NCI-H2081 treated with DMSO at 0.1 percent for 48 hours (cell line): ENCODE data around the gene RGS7.
"Not testable (repeated sequence)": the region's sequence is repeated elsewhere in the genome, so short reads cannot be mapped to it uniquely, and the experiment has no call there.

Source experiments
- DNase-seq: peaks from one replicate; lab custom pipeline; 2025; lab: John Stamatoyannopoulos, UW

RGS7 gene

DNA sequence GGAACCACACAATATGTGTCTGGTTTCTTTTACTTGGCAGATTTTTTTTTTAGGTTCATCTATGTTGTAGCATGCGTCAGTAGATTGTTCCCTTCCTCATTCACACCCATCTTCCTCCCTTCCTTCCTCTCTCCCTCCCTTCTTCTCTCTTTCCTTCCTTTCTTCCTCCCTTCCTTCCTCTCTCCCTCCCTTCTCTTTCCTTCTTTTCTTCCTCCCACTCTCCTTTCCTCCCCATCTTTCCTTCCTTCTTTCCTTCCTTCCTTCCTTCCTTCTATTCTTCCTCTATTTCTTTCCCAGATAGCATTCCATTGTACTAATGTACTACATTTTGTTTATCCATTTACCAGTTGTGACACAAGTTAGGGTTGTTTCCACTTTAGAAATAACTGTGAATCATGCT is 218.0 kb downstream of the RGS7 start:
- no peak for DNase-seq

DNA sequence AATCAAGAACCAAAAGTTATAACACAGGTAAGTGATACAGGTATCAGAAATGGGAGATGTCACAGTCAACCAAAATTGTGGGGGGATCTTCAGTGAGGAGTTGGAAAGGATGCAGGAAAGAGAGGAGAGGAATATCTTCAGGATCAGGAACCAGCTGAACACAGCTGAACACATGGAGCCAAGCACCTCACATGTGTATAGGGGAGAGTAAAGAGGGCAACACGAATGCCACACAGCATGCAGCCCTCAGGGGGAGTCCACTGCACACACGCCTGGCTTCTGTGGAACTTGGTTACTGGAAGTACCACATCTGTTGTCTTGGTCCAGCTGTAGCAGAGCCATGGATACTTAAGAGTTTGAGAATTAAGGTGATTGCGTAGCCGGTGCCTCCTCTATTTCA is 218.8 kb downstream of the RGS7 start:
- DNase-seq, result no peak

DNA sequence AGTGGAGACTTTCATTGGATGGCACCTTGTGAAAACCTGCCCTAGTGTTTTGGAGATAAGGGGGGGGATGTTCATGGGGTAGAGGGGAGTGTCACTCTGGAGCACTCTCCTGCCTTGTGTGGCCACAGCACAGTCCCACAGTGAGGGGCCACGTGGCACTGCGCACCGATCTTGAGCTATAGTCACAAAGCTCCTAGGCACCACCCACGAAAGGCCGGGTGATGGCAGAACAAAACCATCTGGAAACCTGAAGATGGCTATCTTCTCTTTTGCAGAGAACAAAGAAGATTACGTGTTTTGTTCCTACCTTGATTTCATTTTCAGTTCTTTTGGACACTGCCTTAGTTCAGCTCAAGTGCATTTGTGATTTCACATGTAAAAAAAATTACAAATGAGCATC is 220.6 kb downstream of the RGS7 start:
- no peak for DNase-seq

DNA sequence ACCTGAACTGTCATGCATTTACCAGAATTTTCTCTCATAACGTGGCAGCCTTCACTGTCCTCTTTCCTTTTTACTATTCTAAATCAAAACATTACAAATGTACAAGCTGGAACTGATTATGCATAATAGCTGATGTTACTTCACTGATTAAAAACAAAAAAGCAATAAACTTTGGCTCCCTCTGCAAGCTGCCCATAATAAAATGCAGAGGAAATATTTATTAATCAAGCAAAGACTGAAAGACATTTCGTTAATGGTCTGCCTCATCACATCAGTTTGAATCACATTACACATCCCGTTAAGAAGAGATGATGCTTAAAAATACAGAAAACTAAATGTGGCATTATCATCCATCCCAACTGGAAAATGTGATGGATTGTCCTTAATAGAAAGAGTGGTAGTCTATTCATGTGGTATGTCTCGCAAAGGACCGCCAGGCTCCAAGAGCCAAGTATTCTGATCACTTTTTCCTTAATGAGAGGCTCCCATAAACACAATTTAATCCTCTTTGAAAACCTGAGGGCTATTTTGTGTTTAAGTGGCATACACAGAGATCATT is 225.3 kb downstream of the RGS7 start:
- no peak for DNase-seq

DNA sequence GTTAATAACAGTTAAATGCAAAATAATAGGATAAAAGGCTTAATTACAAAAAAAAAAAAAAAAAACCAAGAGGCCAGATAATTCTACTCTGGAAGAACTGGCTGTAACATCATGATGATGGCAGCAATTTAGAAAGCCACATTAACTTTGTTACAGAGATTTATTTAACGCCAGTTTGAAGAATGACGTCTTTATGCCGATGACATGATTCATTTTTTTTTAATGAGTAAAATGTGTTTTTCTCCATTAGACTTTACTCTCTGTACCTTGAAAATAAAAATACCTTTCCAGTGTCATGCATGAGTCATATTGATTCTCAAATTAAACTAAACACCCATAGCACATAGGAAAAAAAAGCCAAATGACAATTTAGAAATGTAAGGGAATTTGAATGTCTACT is 226.1 kb downstream of the RGS7 start:
- DNase-seq, result no peak

DNA sequence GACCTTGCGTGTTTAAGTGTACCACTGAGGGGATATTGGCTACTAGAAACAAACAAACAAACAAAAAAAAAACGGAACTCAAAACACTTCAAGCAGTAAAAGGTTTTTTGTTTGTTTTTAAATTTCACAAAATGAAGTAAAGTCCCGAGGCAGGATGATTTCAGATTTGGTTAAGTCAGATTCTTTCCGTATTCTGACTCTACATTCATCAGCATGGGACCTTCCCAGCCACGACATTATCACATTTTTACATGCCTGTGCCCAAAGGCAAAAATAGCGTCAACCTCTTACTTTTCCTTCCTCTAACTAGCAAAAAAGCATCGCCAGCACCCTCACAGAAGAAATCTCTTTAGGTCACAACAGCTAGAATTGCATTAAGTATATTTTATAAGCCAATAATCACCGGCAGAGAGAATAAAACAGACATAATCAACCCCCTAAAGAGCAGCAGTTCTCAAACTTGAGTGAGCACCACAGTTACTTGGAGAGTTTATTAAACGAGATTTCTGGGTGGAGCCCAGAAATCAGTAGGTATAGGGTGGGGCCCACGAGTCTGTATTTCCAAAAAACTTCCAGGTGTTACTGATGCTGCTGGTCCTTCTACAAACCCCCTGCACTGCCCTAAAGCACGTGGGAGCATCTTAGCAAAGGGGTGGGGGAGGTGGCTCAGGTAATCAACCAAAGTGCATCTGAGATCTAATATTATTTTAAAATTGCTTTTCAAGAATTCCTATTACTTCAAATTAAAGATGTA is 227.6 kb downstream of the RGS7 start:
- no peak for DNase-seq

DNA sequence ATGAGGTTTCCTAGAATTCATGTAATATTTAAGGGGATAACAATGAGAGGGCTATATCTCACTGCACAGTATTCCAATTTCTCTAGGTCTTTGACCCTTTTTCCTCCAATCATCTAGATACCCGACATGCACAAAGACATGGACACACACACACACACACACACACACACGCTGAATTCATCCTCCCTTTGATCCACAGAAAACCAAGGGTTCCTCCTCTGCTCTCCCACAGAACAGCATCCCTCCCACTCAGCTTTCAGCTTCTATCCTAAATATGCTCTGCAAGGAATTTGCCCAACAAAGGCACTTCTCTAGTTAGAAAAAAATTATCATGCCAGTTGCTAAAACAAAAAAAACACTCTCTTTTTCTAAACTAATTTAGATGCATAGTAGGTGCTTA is 231.7 kb downstream of the RGS7 start:
- no peak for DNase-seq

DNA sequence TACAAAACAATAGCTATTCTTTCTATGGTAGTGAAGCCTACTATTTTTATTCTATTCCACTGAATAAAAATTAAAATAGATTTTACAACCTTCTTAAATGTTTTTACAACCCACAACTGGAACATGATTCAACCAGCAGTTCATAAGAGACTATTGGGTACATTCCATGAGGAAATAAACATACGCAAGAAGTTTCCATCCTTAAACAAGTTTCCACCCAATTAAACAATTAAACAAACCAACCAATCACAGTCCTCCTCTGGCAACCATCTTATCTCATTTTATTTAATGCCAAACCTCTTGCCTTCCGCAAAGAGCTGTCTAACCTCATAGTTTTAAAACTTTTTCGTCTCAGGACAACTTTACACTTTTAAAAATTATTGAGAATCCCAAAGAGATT is 239.0 kb downstream of the RGS7 start:
- no peak for DNase-seq

DNA sequence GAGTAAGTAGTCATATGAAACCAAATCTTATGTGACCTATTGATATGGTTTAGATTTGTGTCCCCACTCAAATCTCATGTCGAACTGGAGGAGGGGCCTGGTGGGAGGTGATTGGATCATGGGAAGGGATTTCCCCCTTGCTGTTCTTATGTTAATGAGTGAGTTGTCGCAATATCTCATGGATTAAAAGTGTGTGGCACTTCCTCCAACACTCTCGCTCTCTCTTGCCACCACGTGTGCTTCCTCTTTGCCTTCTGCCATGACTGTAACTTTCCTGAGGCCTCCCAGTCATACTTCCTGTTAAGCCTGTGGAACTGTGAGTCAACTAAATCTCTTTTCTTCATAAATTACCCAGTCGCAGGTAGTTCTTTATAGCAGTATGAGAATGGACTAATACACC is 241.2 kb downstream of the RGS7 start:
- DNase-seq, result no peak

DNA sequence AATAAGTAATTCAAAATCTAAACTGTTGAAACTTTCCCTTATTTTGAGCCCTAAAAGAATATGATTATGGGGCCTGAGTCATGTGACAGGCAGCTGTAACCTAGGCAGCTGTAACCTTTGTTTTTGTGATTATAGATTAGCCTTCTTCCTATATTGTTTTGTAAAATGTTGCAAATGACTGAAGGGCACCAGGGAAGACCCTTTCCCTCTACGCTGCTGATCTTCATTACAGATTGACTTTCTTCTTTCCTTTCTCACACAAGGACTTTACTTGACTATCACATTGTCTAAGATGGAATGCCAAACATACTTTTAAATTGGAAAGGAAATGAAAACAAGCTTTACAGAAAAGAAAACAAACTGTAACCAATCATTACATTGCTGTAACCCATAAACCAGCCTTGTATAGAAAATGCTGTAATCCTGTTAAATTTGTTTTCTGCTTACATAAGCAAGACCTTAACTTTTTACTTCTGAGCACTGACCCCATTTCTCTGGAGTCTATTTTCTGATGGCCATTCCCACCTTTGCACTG is 242.2 kb downstream of the RGS7 start:
- no peak for DNase-seq

DNA sequence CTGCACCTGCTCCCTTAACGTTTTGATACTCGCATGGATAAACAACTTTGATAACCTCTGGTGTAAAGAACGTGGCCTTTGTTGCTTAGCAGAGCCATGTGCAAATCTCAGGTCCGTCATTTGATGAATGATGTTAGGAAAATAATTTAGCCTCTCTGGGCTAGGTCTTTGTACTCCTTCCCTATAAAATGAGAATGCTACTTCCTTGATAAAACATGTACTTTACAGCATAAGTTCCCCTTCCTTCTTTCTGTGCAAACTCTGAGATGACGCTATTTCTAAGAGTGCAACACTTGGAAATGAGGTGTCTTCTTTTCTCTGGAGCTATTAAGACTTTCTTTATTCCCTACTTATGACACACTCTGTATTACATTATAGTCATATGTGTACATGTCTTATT is 243.4 kb downstream of the RGS7 start:
- no peak for DNase-seq

DNA sequence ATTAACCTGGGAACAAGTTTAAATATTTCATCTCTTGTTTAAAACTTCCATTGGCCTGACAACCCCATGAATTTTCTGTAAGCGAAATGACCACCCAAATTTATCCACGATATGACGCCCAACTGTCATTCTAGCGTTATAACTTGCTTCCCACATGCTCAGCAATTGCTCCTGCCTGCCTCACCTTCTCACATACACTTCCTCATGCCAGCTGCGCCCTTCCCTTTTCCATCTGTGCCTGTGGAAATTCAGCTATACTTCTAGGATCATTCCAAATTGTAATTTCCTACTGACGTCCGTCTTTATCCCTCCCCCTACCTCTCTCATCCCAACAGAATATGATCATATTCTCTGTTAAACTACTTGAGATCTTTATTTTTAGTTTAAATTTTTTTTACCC is 248.0 kb downstream of the RGS7 start:
- DNase-seq, result no peak

DNA sequence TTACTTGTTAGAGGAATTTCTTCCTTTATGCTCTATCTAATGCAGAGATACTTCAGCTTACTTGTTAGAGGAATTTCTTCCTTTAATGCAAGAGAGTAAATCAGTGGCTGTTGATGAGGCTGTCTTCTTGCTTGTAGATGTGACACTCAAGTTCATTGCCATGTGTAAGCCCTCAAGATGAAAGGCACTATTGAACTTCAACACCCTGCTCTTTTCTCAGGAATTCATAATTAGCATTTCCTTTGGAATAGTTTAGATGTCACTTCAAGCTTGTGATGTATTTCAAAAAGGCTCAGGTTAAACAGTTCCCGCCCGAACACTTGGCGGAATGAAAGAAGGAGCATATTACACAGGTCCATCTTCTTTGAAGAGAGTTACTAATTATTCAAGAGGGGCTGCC is 251.9 kb downstream of the RGS7 start:
- DNase-seq, result no peak

DNA sequence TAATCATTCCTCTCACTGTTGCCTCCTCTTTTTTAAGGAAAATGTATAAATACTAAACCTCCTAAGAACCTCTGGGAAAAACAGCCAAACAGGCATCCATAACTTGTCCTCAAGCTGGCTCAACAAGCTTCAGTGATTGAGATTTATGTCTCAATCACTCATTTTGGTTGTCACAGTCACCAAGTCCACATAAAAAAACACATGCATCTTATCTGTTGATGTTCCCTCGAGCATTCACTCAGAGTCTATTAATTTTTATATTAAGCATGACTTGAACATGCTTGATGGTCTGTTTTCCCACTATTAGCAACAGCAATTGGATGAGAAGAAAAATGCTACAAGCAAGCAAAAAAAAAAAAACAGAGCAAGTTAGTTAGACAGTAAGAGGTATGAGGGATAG is 254.3 kb downstream of the RGS7 start:
- no peak for DNase-seq

DNA sequence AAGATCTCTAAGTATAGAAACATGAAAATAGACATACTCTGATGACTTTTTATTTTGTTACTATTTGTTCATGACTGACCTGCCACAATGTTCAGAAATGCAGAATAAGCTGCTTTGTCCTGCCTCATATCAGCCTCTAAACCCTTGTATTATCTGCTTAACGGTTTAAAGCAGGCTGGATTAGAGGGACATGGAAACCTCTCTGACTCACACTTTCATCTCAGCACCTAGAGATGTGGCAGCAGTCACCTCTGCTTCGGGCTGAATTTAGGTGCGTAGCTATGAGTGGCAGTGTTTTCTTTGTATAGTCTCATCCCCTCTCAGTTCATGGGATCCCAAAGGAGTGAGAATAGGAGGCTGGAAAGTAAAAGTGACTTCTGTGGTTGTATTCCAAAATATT is 255.4 kb downstream of the RGS7 start:
- DNase-seq, result no peak

DNA sequence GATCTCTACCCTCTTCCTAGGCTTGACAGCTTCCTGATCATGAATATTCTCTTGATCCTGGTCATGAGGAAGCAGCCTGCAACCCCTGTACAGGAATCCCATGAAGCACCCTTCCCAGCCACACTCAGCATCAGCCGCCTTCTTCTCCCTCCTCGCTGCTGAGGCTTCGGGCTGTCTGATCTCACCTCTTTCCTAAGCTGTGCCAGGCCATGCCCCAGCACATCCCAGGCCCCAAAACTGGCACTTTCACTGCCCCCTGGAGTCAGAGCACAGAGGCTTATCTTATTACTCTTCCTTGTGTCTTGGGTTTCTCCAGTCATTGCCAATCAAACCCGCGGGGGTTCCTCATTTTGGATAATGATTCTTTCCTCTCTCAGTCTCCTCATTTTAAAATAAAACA is 259.5 kb downstream of the RGS7 start:
- DNase-seq, result no peak

DNA sequence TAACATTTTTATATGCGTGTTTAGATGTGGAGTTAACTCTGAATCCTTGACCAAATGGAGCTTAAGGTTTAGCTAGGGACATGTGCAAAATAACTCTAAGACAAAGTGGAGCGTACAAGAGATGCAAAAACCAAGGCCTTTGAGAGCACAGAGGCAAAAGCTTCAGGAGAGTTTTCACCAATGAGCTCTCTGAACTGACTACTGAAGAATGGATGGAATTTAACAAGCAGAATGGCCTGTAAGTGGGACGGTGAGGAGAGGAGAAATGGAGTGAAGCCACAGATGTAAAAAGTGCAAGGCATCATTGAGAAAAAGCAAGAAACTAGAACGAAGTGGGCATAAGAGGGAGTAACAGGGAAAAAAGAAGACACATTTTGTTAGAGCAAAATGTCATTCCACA is 260.0 kb downstream of the RGS7 start:
- DNase-seq, result no peak

DNA sequence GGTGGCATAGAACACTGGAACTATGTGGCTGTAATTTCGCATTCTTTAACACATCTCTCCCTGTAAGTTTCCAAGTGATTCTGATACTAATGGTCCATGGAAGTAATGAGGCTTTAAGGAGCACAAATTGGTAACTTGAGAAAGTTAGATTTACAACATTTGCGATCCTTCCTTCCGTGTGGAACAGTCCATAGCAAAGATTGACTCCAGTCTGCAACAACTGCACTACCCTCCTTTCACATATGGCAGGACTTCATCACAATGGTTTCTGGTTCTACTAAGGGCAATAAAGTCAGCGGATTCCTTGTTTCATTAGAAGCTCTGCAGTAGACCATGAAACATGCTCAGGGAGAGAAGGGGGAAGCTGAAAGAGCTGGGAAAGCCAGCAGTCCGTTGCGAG is 261.2 kb downstream of the RGS7 start:
- no peak for DNase-seq

DNA sequence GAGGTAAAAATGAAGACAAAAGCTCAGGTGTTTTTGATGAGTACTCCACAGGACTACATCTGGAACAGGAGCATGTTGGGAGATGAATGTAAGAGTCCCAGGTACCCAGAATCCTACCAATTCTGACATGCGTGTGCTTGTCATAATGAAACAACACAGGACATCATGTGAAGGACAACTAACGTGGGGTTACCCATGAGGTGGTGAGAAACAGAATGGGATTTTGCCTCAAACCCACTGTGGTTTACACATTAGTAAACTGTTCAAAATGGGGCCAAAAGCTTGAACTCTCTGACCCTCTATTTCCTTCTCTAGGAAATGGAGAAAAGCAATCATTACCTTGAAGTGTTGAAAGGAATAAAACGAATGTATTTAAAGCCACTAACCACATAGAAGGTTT is 266.2 kb downstream of the RGS7 start:
- DNase-seq, result no peak

DNA sequence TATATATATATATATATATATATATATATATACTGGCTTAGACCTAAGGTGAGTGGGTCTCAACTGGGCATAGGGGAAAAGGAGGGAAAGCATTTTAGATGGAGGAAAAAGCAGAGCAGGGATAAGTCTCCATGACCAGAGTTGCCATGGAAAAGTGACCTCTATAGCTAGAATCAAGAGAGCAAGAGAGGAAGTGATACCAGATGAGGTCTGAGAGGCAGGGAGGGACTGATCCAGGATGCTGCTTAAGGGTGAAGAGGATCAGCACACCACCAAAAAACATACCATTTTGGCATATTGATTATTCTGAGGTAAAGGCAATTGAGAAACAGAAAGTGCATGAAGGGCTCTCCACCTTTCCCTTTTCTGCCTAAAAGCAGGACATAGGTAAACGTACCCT is 267.9 kb downstream of the RGS7 start:
- DNase-seq, result not testable (repeated sequence)

DNA sequence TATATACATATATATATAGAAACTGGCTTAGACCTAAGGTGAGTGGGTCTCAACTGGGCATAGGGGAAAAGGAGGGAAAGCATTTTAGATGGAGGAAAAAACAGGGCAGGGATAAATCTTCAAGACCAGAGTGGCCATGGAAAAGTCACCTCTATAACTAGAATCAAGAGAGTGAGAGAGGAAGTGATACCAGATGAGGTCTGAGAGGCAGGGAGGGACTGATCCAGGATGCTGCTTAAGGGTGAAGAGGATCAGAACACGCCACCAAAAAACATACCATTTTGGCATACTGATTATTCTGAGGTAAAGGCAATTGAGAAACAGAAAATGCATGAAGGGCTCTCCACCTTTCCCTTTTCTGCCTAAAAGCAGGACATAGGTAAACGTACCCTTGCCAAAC is 268.9 kb downstream of the RGS7 start:
- not testable (repeated sequence) for DNase-seq

DNA sequence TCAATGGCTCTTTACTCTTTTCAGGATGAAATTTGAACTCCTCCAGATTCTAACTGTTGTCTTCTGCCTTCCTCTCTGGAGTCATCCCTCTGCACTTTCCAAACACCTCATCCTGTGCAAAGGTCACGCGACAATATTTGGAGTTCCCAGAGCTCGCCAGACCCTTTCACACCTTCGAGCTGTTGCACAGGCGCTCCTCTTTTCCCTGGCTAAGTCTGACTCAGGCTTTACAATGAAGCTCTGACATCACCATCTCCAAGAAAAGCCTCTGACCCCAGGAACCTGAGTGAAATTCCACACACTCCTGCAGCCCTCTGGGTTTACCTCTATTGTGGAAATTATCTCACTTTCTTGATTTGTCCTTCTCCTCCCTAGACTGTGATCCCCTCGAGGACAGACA is 270.3 kb downstream of the RGS7 start:
- DNase-seq, result no peak

DNA sequence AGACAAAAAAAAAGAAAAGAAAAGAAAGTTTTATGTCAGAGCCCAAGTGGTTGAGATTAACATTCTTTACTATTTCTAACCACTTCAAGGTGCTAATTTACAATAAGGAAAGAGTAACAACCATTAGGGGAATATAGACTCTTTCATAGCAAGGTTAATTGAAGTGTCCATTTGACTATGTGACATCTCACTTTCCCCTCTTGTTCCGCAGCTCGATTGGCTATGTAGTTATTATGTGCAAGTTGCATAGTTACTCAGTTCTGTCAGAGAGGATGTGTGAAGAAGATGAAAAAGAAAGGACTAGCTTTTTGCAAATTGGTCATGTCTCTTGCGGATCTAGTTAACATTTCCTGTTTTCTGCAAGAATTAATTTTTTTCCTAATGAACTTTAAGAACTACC is 273.7 kb downstream of the RGS7 start:
- no peak for DNase-seq

DNA sequence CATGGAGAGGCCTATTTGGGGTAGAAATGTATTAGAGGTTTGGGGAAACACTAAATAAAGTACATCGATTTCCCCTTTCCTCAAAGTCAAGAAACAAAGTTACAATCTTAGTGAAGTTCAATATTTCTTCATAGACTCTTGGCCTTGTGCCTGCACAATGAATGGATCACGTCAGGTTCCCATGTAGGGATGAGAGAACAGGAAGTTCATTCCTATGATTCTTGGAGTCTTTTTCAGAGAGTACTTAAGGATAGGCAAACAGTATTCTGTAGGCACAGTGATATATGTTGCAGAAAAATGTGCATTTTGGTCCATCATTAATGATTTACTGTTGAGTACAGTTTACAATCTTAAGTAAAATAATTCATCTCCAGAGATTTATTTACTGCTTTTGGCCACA is 275.5 kb downstream of the RGS7 start:
- no peak for DNase-seq
